Astrocyte (in vitro differentiated cells and primary cell): ENCODE results near the gene CADM1.

ENCODE experiments used
- EZH2 ChIP-seq: IDR thresholded peaks from 2 replicates; pipeline ENCODE4 v1.6.1; 2012; ENCODE audit warnings: mild to moderate bottlenecking, low read length, inconsistent platforms; ENCODE audit not compliant: insufficient read depth
- TF ChIP-seq, protein P1 (sequence below): IDR thresholded peaks from 2 replicates; pipeline ENCODE4 v1.5.1; 2011; ENCODE audit warnings: low read depth, mild to moderate bottlenecking, inconsistent platforms, low read length, moderate library complexity; ENCODE audit not compliant: insufficient read depth

GRCh38 chr11:115453693-115454490, 50.3 kb downstream of the CADM1 start:
- TF ChIP-seq, protein P1, sequence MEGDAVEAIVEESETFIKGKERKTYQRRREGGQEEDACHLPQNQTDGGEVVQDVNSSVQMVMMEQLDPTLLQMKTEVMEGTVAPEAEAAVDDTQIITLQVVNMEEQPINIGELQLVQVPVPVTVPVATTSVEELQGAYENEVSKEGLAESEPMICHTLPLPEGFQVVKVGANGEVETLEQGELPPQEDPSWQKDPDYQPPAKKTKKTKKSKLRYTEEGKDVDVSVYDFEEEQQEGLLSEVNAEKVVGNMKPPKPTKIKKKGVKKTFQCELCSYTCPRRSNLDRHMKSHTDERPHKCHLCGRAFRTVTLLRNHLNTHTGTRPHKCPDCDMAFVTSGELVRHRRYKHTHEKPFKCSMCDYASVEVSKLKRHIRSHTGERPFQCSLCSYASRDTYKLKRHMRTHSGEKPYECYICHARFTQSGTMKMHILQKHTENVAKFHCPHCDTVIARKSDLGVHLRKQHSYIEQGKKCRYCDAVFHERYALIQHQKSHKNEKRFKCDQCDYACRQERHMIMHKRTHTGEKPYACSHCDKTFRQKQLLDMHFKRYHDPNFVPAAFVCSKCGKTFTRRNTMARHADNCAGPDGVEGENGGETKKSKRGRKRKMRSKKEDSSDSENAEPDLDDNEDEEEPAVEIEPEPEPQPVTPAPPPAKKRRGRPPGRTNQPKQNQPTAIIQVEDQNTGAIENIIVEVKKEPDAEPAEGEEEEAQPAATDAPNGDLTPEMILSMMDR, result no peak
- no peak for TF ChIP-seq EZH2
